ENCODE results near the gene OBI1.
"Not testable (repeated sequence)": the region's sequence is repeated elsewhere in the genome, so short reads cannot be mapped to it uniquely, and the experiment has no call there.

The OBI1 gene

GRCh38 chr13:78655007-78655406 is 3.9 kb downstream of the OBI1 start:
- TF ChIP-seq MAX (IDR thresholded peaks at IDR 0.05; ENCODE audit: low read depth, low read length) (no peak), POLR2A (IDR thresholded peaks at IDR 0.05; ENCODE audit: extremely low read depth, insufficient read length) (no peak), MYC (IDR thresholded peaks at IDR 0.05; ENCODE audit: low read depth, low read length) (no peak)
- TF ChIP-seq, protein P1, sequence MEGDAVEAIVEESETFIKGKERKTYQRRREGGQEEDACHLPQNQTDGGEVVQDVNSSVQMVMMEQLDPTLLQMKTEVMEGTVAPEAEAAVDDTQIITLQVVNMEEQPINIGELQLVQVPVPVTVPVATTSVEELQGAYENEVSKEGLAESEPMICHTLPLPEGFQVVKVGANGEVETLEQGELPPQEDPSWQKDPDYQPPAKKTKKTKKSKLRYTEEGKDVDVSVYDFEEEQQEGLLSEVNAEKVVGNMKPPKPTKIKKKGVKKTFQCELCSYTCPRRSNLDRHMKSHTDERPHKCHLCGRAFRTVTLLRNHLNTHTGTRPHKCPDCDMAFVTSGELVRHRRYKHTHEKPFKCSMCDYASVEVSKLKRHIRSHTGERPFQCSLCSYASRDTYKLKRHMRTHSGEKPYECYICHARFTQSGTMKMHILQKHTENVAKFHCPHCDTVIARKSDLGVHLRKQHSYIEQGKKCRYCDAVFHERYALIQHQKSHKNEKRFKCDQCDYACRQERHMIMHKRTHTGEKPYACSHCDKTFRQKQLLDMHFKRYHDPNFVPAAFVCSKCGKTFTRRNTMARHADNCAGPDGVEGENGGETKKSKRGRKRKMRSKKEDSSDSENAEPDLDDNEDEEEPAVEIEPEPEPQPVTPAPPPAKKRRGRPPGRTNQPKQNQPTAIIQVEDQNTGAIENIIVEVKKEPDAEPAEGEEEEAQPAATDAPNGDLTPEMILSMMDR (IDR thresholded peaks at IDR 0.05; ENCODE audit: low read depth, low read length), result no peak

GRCh38 chr13:78652651-78653050 is 6.3 kb downstream of the OBI1 start:
- TF ChIP-seq, protein P1 (IDR thresholded peaks at IDR 0.05; ENCODE audit: low read depth, low read length), result no peak
- no peak for TF ChIP-seq MAX (IDR thresholded peaks at IDR 0.05; ENCODE audit: low read depth, low read length)
- no peak for TF ChIP-seq MYC (IDR thresholded peaks at IDR 0.05; ENCODE audit: low read depth, low read length)
- no peak for DNase-seq (ENCODE audit: low read depth)
- H3K4me3 ChIP-seq (ENCODE audit: low read depth, low read length), result no peak overlapping the region

More at GRCh38 chr13:78655007-78655406, 3.9 kb downstream of the OBI1 start:
- no peak for DNase-seq (ENCODE audit: low read depth)
- H3K4me3 ChIP-seq (ENCODE audit: low read depth, low read length), result no peak overlapping the region

GRCh38 chr13:78650717-78651083 is 8.3 kb downstream of the OBI1 start:
- TF ChIP-seq, protein P1 (IDR thresholded peaks at IDR 0.05; ENCODE audit: low read depth, low read length), result no peak
- TF ChIP-seq POLR2A (IDR thresholded peaks at IDR 0.05; ENCODE audit: extremely low read depth, insufficient read length) (no peak), MAX (IDR thresholded peaks at IDR 0.05; ENCODE audit: low read depth, low read length) (no peak), MYC (IDR thresholded peaks at IDR 0.05; ENCODE audit: low read depth, low read length) (no peak)
- peak; percentile 9 for DNase-seq (ENCODE audit: low read depth)
- H3K4me3 ChIP-seq (ENCODE audit: low read depth, low read length), result no peak overlapping the region

DNA sequence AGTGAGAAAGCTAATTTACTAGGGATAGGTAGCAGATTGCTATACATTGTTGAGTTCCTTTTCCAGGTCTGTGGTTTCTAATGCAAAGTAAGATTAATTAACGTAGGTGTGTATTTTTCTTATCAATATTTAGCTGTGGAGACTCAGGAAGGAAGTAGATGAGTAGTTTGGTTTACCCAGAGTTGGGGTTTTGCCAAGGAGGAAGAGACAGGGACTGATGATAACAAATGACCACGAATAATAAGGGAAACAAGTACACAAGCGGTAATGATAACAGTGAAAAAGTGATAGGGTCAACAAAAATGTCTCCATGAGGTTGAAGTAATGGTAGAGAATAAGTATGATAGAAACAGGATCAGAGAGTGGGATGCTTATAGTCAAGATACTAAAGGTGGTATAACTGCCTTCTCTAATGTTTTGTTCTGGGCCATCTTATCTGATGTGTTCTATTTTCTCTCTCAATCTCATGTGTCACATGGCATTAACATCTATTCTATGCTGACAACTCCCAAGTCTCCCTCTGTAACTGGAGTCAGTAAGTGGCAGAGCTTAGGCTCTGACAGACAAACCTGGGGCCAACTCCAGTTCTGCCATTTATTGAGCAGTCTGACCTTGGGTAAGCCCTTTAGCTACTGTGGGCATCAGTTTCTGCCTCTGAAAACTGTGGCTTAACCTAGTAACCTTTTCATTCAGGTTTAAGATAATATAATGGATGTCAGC is 8.8 kb downstream of the OBI1 start:
- H3K4me3 ChIP-seq (ENCODE audit: low read depth, low read length), result no peak overlapping the region
- DNase-seq (ENCODE audit: low read depth), result peak; percentile 24
- TF ChIP-seq, protein P1 (IDR thresholded peaks at IDR 0.05; ENCODE audit: low read depth, low read length), result no peak
- no peak for TF ChIP-seq MYC (IDR thresholded peaks at IDR 0.05; ENCODE audit: low read depth, low read length)
- no peak for TF ChIP-seq POLR2A (IDR thresholded peaks at IDR 0.05; ENCODE audit: extremely low read depth, insufficient read length)
- TF ChIP-seq MAX (IDR thresholded peaks at IDR 0.05; ENCODE audit: low read depth, low read length), result no peak

DNA sequence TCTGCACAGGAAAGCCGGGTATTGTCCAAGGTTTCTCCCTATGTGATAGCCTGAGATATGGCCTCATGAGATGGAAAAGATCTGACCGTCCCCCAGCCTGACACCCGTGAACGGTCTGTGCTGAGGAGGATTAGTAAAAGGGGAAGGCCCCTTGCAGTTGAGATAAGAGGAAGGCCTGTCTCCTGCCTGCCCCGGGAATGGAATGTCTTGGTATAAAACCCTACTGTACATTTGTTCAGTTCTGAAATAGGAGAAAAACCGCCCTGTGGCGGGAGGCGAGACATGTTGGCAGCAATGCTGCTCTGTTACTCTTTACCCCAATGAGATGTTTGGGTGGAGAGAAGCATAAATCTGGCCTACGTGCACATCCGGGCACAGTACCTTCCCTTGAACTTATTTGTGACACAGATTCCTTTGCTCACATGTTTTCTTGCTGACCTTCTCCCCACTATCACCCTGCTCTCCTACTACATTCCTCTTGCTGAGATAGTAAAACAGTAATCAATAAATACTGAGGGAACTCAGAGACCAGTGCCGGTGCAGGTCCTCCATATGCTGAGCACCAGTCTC is 11.8 kb downstream of the OBI1 start:
- H3K4me3 ChIP-seq (ENCODE audit: low read depth, low read length); DNase-seq (ENCODE audit: low read depth): not testable (repeated sequence)

- no peak for TF ChIP-seq POLR2A (IDR thresholded peaks at IDR 0.05; ENCODE audit: extremely low read depth, insufficient read length)
- no peak for TF ChIP-seq MAX (IDR thresholded peaks at IDR 0.05; ENCODE audit: low read depth, low read length)
- no peak for TF ChIP-seq MYC (IDR thresholded peaks at IDR 0.05; ENCODE audit: low read depth, low read length)
- TF ChIP-seq, protein P1 (IDR thresholded peaks at IDR 0.05; ENCODE audit: low read depth, low read length), result no peak
- DNase-seq (ENCODE audit: low read depth), result no peak
- H3K4me3 ChIP-seq (ENCODE audit: low read depth, low read length), result no peak overlapping the region
Observed at GRCh38 chr13:78638216-78638615, 20.7 kb downstream of the OBI1 start.

Measured in NB4 (cell line).